Measurements from ENCODE around the gene ENAH. TPM values are rescaled to one million over a fixed set of nuclear protein-coding genes. Genes with fewer than 3 reads are reported as not detected.
"Not testable (repeated sequence)": the region's sequence is repeated elsewhere in the genome, so short reads cannot be mapped to it uniquely, and the experiment has no call there.

The ENAH gene
- total RNA-seq, 1 donor from 2014 or later, result 434 TPM

DNA sequence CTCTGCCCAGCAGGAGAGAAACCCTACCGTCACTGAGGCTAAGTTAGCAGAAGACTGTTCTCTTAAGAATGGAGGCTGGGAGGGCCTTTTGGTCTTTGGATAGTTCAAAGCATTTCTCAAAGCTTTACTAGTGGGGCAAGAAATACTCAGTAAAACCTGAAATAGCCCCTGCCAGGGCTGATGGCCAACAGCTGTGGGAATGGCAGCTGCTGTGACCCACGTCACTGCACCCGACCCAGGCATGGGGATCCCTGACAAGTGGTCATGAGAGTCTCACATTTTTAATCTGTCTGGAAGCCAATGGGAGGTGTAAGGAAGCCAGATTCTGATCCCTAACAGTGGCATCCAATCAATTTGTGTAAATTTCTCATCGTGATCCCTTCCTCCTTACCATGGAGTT lies 44.5 kb upstream of the ENAH start:
- no peak overlapping the region for H3K4me3 Mint-ChIP-seq (ENCODE audit: unreplicated experiment)
- no peaks in the 10 kb centered on the region for H3K36me3 Mint-ChIP-seq (ENCODE audit: low read depth)
- no peaks in the 10 kb centered on the region for H3K9me3 Mint-ChIP-seq (ENCODE audit: low read depth)
- H3K4me1 Mint-ChIP-seq (ENCODE audit: low read depth), result peaks cover 72% of the 10 kb centered on the region
- no peaks in the 10 kb centered on the region for H3K27me3 Mint-ChIP-seq (ENCODE audit: low read depth)
- no peak for DNase-seq (ENCODE audit: low spot score)
- TF ChIP-seq, protein P1, sequence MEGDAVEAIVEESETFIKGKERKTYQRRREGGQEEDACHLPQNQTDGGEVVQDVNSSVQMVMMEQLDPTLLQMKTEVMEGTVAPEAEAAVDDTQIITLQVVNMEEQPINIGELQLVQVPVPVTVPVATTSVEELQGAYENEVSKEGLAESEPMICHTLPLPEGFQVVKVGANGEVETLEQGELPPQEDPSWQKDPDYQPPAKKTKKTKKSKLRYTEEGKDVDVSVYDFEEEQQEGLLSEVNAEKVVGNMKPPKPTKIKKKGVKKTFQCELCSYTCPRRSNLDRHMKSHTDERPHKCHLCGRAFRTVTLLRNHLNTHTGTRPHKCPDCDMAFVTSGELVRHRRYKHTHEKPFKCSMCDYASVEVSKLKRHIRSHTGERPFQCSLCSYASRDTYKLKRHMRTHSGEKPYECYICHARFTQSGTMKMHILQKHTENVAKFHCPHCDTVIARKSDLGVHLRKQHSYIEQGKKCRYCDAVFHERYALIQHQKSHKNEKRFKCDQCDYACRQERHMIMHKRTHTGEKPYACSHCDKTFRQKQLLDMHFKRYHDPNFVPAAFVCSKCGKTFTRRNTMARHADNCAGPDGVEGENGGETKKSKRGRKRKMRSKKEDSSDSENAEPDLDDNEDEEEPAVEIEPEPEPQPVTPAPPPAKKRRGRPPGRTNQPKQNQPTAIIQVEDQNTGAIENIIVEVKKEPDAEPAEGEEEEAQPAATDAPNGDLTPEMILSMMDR (IDR thresholded peaks at IDR 0.05), result no peak
- H3K27ac Mint-ChIP-seq (ENCODE audit: unreplicated experiment), result peak overlapping the region; percentile 45

DNA sequence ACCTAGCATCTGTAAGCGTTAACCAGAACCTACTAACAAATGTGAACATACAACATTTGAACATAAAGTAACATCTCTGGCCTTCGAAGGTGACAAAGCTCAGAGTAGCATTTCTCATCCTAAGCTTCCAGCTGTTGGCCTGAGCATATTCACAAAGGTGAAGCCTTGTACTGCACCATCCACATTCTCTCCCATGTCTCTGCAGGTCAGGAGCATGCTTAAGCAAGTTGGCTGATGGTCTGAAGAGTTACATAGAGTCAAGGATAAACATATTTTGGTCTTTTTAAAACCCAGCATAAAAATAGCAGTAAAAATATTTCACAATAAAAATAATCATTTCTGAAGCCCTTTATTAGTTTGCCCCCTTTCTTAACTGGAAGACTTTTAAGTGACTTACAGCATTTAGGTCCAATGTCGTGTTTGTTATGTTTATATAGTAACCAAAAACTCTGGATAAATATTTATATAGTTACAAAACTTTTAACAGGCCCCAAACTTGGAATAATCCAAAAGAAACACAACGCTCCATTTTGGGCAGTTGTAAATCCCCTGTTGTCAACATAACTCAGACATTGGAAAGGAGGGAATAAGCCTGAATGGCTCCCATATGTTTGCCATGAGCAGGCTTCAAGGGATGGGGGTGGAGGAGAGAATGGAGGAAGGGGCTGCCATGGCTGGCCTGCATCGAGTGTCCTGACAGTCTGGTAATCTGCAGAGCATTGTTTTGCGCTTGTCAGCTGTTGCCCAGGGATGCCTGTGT lies 42.8 kb upstream of the ENAH start:
- no peaks in the 10 kb centered on the region for H3K36me3 Mint-ChIP-seq (ENCODE audit: low read depth)

DNA sequence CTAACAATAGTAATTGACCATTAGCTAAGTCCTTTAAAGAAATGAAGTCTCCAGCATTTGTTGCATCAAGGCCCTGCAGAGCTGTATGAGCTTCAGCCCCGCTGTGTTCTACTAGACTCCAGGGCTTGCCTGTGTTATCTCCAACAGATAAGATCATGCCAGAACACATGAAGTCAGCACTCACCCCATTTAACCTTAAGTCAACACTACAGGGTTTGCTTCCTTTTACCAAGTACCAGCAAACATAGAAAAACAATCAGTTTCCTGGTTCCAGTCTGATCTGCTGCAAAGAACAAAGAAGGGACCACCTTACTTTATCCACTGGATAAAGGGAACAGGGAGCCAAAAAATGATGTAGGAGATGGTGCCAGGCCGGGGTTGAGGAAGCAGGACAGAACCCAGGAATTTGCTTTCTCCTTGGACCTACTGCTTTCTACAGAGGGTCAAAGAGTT lies 41.3 kb upstream of the ENAH start:
- Mint-ChIP-seq H3K27me3 (ENCODE audit: low read depth) (no peaks in the 10 kb centered on the region), H3K36me3 (ENCODE audit: low read depth) (no peaks in the 10 kb centered on the region), H3K4me3 (ENCODE audit: unreplicated experiment) (no peak overlapping the region), H3K4me1 (ENCODE audit: low read depth) (peaks cover 60% of the 10 kb centered on the region), H3K27ac (ENCODE audit: unreplicated experiment) (no peak overlapping the region), H3K9me3 (ENCODE audit: low read depth) (no peaks in the 10 kb centered on the region)
- DNase-seq (ENCODE audit: low spot score), result no peak
- TF ChIP-seq, protein P1 (IDR thresholded peaks at IDR 0.05), result no peak

More for the DNA sequence above, 42.8 kb upstream of the ENAH start:
- TF ChIP-seq, protein P1 (IDR thresholded peaks at IDR 0.05), result no peak
- Mint-ChIP-seq H3K4me3 (ENCODE audit: unreplicated experiment) (no peak overlapping the region), H3K9me3 (ENCODE audit: low read depth) (no peaks in the 10 kb centered on the region), H3K27me3 (ENCODE audit: low read depth) (no peaks in the 10 kb centered on the region), H3K27ac (ENCODE audit: unreplicated experiment) (peak overlapping the region; percentile 81), H3K4me1 (ENCODE audit: low read depth) (peaks cover 72% of the 10 kb centered on the region)
- no peak for DNase-seq (ENCODE audit: low spot score)

DNA sequence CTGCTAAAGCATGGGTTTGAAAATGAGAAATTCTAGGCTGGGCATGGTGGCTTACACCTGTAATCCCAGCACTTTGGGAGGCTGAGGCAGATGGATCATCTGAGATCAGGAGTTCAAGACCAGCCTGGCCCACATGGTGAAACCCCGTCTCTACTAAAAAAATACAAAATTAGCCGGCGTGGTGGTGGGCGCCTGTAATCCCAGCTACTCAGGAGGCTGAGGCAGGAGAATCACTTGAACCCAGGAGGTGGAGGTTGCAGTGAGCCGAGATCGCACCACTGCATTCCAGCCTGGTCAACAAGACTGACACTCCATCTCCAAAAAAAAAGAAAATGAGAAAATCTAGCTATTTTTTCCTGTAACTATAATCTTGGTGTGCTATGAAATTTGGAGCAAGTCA lies 40.8 kb upstream of the ENAH start:
- H3K36me3 Mint-ChIP-seq (ENCODE audit: low read depth); H3K27ac Mint-ChIP-seq (ENCODE audit: unreplicated experiment); H3K9me3 Mint-ChIP-seq (ENCODE audit: low read depth); H3K27me3 Mint-ChIP-seq (ENCODE audit: low read depth); DNase-seq (ENCODE audit: low spot score); H3K4me3 Mint-ChIP-seq (ENCODE audit: unreplicated experiment): not testable (repeated sequence)
- peaks cover 58% of the 10 kb centered on the region for H3K4me1 Mint-ChIP-seq (ENCODE audit: low read depth)

DNA sequence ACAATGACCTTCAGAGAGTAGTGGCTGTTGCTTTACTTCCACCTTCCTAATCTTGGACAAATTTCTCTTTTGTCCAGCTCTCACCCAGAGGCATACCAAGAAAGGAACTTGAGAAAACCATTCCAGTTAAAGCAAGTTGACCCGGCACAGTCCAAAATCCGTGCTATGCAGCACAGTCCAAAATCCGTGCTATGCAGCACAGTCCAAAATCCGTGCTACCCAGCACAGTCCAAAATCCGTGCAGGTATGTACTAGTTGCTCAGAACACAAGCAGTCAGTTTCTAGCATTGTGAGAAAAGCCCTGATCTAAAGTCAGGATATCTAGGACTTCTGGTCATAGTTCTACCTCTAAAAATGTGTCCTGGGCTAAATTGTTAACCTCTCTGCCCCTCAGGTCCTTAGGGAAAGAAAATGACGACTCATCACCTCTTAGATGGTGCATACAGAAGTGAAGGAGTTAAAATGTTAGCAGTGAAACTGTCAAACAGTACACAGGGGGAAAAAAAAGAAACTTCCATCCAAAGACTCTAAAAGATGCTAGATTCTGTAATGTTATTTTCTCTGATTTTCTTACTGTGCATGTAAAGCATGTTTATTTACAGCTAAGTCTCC lies 40.3 kb upstream of the ENAH start:
- DNase-seq (ENCODE audit: low spot score), result no peak
- Mint-ChIP-seq H3K27me3 (ENCODE audit: low read depth) (no peaks in the 10 kb centered on the region), H3K36me3 (ENCODE audit: low read depth) (no peaks in the 10 kb centered on the region), H3K4me3 (ENCODE audit: unreplicated experiment) (no peak overlapping the region), H3K27ac (ENCODE audit: unreplicated experiment) (no peak overlapping the region), H3K9me3 (ENCODE audit: low read depth) (no peaks in the 10 kb centered on the region), H3K4me1 (ENCODE audit: low read depth) (peaks cover 58% of the 10 kb centered on the region)
- TF ChIP-seq, protein P1 (IDR thresholded peaks at IDR 0.05), result no peak

Measured in chondrocyte (in vitro differentiated cells).